ENCODE results near the gene KCNJ16. TPM values are rescaled to one million over a fixed set of nuclear protein-coding genes. Genes with fewer than 3 reads are reported as not detected.

Gene KCNJ16
- total RNA-seq, 4 donors from 2014 or later = 0.54 to 0.96 TPM; not detected in 2

DNA sequence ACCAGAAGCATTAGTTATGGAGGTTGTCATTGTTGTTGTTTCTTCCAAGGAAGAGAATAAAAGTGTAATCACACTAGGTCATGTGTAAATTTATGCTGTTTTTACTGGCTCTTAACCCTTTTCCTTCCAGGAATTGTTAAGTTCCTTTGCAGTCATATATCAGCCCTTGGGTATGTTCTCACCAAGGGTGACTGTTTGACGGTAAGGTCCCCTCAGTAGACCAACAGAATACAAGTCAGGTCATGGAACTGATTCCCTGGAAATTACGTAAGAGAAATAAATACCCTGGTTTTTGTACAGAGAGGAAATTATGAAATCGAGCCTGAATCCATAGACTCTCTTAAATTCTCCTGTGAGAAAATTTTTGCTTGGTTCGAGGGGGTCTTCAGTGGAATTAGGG is 83.2 kb downstream of the KCNJ16 start:
- 71 to 92% methylated on average over 2 to 4 of the region's 4 CpGs for WGBS, 2 donors (ENCODE audit: low coverage in 1 of 2)
- no peak for TF ChIP-seq POLR2AphosphoS5 (IDR thresholded peaks at IDR 0.05)
- no peak for TF ChIP-seq EP300 (IDR thresholded peaks at IDR 0.05)

DNA sequence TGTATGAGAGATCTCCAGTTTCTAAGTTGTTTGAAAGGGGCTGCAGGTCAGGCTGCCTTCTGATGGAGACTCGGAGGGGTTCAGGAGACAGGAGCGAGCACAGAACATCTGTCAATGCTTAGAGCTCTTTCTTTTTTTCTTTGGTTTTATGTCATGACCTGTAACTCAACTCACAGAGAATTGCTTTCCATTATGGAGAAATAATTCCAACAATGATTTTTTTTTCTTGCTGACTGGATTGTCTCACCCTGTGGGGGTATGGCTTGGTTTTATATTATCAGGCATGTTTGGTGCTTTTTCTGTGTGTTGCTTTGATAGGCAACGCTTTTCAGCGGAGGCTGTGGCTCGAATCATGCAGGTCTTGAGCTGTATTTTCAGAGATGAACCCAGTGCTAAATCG is 83.6 kb downstream of the KCNJ16 start:
- Histone ChIP-seq H3K27ac (no peak overlapping the region), H3K4me3 (no peak overlapping the region), H3K9me3 (no peaks in the 10 kb centered on the region), H3K4me1 (no peaks in the 10 kb centered on the region), H3K36me3 (no peaks in the 10 kb centered on the region), H3K27me3 (no peaks in the 10 kb centered on the region)
- no peak for ATAC-seq
- no peak for TF ChIP-seq EP300 (IDR thresholded peaks at IDR 0.05)
- no peak for TF ChIP-seq POLR2A (IDR thresholded peaks at IDR 0.05)
- TF ChIP-seq CTCF (IDR thresholded peaks at IDR 0.05) = no peak
- TF ChIP-seq POLR2AphosphoS5 (IDR thresholded peaks at IDR 0.05) = no peak
- WGBS, 2 donors (ENCODE audit: low coverage in 1 of 2) = 79 to 97% methylated on average over 4 to 5 of the region's 6 CpGs

More for the DNA sequence above, 83.2 kb downstream of the KCNJ16 start:
- Histone ChIP-seq H3K27me3 (no peaks in the 10 kb centered on the region), H3K36me3 (no peaks in the 10 kb centered on the region), H3K27ac (no peak overlapping the region), H3K9me3 (no peaks in the 10 kb centered on the region), H3K4me1 (no peaks in the 10 kb centered on the region), H3K4me3 (no peak overlapping the region)
- peak; percentile 60 for ATAC-seq

- WGBS, 2 donors (ENCODE audit: low coverage in 1 of 2) = 59 to 70% methylated on average over 2 of the region's 2 CpGs
- TF ChIP-seq CTCF (IDR thresholded peaks at IDR 0.05) = no peak
- no peak for TF ChIP-seq POLR2A (IDR thresholded peaks at IDR 0.05)
- Histone ChIP-seq H3K4me1 (no peaks in the 10 kb centered on the region), H3K27ac (no peak overlapping the region), H3K36me3 (no peaks in the 10 kb centered on the region), H3K27me3 (no peaks in the 10 kb centered on the region), H3K4me3 (no peak overlapping the region), H3K9me3 (no peaks in the 10 kb centered on the region)
- ATAC-seq = no peak
These were observed 85.0 kb downstream of the KCNJ16 start for GRCh38 chr17:70159980-70160379.

DNA sequence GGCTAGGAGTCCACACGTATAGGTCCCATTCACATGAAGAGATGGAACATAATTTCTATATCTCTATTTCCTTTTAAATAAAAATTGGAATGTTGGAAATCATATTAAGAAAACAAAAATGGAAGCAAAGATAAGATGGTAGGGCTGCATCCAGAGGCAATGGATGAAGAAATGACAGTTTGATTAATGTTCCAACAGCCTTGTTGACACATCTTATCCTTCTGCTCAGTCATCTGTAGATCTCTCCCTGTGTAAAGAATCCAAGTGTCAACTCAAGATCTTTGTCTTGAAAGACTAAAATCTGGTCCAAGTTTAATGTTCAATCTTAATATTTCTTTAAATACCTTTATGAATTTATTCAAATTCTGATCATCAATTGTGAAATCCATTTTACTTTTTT is 86.5 kb downstream of the KCNJ16 start:
- no peak overlapping the region for H3K27ac ChIP-seq
- no peaks in the 10 kb centered on the region for H3K4me1 ChIP-seq
- no peak overlapping the region for H3K4me3 ChIP-seq
- 89 to 100% methylated on average over 1 of the region's 1 CpG for WGBS, 2 donors (ENCODE audit: low coverage in 1 of 2)
- TF ChIP-seq CTCF (IDR thresholded peaks at IDR 0.05) (no peak), EP300 (IDR thresholded peaks at IDR 0.05) (no peak), POLR2AphosphoS5 (IDR thresholded peaks at IDR 0.05) (no peak), POLR2A (IDR thresholded peaks at IDR 0.05) (no peak)
- H3K36me3 ChIP-seq = no peaks in the 10 kb centered on the region
- H3K27me3 ChIP-seq = no peaks in the 10 kb centered on the region
- ATAC-seq = no peak
- H3K9me3 ChIP-seq = no peaks in the 10 kb centered on the region

DNA sequence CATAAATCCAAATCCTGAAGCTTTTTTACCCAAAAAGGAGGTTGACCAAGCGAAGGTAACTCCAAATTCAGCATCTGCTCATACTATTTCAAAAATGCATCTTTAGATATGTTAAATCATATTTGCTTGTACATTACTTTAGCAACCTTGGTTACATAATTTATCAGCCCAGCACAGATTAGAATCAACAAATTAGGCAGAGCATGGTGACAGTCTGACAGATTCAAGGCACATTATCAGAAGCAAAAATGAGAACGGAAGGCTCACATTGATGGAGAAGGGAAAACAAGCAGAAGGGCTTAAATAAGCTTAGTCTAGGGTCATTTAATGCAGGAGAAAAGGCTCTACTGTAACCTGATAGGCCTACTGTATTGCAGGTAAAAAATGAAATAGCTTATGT is 90.4 kb downstream of the KCNJ16 start:
- TF ChIP-seq EP300 (IDR thresholded peaks at IDR 0.05) (no peak), POLR2A (IDR thresholded peaks at IDR 0.05) (no peak)
- Histone ChIP-seq H3K36me3 (no peaks in the 10 kb centered on the region), H3K4me1 (peaks cover 0 to 16% (median 3%) of the 10 kb centered on the region in 3 donors), H3K4me3 (no peak overlapping the region), H3K27ac (no peak overlapping the region), H3K9me3 (no peaks in the 10 kb centered on the region), H3K27me3 (no peaks in the 10 kb centered on the region)
- WGBS, 2 donors (ENCODE audit: low coverage in 1 of 2) = 78 to 89% methylated on average over 2 of the region's 2 CpGs
- no peak for ATAC-seq

- H3K9me3 ChIP-seq = no peaks in the 10 kb centered on the region
- H3K27ac ChIP-seq = no peak overlapping the region
- no peak for ATAC-seq
- 75 to 87% methylated on average over 4 of the region's 4 CpGs for WGBS, 2 donors (ENCODE audit: low coverage in 1 of 2)
- no peaks in the 10 kb centered on the region for H3K27me3 ChIP-seq
- no peak for TF ChIP-seq POLR2A (IDR thresholded peaks at IDR 0.05)
- TF ChIP-seq POLR2AphosphoS5 (IDR thresholded peaks at IDR 0.05) = no peak
- no peak for TF ChIP-seq EP300 (IDR thresholded peaks at IDR 0.05)
- TF ChIP-seq CTCF (IDR thresholded peaks at IDR 0.05) = no peak
- peaks cover 0 to 26% (median 3%) of the 10 kb centered on the region in 3 donors for H3K4me1 ChIP-seq
- H3K36me3 ChIP-seq = no peaks in the 10 kb centered on the region
- H3K4me3 ChIP-seq = no peak overlapping the region
These were observed 91.6 kb downstream of the KCNJ16 start for GRCh38 chr17:70166615-70167014.
